ENCODE measurements around the gene GAB1.

DNA sequence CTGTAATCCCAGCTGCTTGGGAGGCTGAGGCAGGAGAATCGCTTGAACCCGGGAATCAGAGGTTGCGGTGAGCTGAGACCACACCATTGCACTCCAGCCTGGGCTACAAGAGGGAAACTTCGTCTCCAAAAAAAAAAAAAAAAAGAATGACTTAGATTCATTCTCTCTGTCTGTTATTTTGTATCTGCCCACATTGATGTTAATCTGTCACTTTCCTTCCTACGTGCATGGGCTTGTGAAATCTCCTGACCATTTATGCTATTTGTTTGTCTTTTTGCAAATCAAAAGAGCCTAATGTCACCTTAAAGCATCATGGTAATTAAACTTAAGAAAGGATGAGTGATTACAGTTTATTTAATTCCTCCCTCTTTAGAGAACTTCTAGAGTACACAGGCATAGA is 27.4 kb downstream of the GAB1 start:
- TF ChIP-seq, protein P1, sequence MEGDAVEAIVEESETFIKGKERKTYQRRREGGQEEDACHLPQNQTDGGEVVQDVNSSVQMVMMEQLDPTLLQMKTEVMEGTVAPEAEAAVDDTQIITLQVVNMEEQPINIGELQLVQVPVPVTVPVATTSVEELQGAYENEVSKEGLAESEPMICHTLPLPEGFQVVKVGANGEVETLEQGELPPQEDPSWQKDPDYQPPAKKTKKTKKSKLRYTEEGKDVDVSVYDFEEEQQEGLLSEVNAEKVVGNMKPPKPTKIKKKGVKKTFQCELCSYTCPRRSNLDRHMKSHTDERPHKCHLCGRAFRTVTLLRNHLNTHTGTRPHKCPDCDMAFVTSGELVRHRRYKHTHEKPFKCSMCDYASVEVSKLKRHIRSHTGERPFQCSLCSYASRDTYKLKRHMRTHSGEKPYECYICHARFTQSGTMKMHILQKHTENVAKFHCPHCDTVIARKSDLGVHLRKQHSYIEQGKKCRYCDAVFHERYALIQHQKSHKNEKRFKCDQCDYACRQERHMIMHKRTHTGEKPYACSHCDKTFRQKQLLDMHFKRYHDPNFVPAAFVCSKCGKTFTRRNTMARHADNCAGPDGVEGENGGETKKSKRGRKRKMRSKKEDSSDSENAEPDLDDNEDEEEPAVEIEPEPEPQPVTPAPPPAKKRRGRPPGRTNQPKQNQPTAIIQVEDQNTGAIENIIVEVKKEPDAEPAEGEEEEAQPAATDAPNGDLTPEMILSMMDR (IDR thresholded peaks at IDR 0.05; ENCODE audit: low read length), result no peak
- TF ChIP-seq EZH2 (IDR thresholded peaks at IDR 0.05; ENCODE audit: borderline replicate concordance, low read length), result no peak
